Glomerular visceral epithelial cell (primary cell): ENCODE measurements around the gene EIF2A.
"Not testable (repeated sequence)": the region's sequence is repeated elsewhere in the genome, so short reads cannot be mapped to it uniquely, and the experiment has no call there.

Source experiments
- DNase-seq: peaks from one replicate; pipeline ENCODE4 v3.0.0-alpha.2; 2016; ENCODE audit errors: extremely low spot score

Gene EIF2A

DNA sequence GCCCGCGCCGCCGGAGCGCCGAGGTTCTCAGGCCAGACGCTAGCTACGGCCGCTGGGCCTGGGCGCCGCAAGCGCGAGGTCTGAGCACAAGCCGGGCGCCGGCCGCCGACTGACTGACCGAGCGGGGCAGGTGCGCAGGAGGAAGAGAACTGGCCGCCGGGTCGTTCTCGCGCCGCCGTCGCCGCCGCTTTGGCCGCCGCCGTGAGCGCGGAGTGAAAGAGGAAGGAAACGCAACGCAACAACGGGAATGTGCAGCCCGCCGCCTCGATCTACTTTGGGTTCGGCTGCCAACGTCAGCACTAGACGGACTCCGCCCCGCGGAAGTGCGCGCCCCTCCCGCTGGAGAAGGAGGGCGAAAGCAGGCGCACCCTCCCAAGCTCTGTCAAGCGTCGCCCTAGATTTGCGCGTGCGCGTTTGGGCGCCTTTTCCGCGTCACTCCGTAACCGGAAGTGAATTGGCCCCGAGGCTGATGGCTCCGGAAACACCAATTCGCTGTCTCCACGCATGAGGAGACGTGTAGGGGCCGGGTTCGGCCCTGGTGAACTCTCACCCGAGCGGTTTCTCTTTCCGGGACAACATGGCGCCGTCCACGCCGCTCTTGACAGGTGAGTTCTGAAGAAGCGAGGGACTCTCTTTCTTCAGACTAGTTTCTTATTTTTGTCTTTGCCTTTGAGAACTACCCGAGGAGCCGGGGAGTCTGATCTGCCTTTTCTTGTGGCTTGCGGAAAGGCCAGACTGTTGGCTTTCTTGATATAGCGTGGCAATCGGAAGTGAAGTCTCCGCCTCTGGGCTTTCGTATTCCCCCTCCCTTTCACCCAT, at the start of gene EIF2A, which contains the start of gene SERP1:
TSS of gene EIF2A (plus strand) at position 562 of the 819 bp plus-strand sequence. CDS start at position 578, 16 bp downstream.
TSS of gene SERP1 (minus strand) at position 271 of the 819 bp plus-strand sequence. CDS start 361 bp downstream, outside the sequence.
- peak; percentile 99 for DNase-seq

DNA sequence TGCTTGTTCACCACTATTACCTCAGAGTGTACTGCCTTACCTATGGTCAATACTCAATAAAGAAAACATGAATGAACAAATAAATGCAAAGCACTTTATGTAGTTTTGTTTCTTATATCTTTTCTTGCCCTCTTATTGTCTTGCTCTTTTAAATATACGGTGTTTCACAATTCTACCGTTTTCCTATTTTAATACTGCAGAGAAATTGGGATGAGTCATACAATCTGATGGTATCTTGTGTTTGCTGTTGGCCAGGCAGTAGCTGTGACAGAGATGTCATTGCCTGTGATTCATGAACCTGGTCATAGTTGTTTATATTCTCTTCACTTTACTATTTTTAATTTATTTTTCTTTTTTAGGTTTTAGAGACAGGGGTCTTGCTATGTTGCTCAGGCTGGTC, 48.6 kb upstream of the EIF2A start:
- no peak for DNase-seq

DNA sequence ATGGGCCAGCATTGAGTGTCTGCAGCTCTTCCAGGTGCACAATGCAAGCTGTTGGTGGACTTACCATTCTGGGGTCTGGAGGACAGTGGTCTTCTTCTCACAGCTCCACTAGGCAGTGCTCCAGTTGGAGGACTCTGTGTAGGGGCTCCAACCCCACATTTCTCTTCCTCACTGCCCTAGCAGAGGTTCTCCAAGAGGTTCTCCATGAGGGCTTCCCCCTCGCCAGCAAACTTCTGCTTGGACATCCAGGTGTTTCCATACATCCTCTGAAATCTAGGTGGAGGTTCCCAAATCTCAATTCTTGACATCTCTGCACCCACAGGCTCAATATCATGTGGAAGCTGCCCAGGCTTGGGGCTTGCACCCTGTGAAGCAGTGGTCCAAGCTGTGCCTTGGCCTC, 45.6 kb upstream of the EIF2A start:
- DNase-seq, result not testable (repeated sequence)

DNA sequence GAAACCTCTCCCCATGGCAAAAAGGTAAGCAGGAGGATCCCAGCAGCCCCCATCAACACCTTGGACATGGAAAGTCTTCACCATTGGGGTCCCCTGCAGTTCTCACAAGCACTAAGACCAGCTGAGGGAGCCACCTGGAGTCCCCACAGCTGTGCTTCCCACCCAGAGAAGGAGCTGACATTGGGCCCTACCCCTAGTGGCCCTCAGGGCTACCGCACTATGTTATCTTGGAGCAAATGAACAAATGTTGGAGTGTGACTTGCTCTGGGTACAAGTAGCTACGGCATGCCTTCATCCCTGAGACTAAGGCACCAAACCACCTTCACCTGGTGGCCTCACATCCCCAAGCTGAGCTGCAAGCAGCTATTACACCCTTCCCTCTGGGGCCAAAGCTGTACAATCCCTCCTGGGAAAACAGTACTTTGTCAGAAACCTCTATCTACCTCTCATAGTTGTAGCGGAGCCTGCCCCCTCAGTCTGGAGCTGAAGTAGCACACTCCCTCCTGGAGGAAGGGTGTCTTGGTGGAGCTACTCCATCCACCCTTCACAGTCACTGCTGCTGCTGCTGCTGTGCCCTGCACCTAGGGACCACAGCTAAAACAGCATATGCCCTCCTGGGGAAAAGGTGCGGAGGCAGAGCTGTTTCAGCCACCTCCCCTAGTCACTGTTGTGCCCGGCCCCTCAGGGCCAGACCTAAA, 43.0 kb upstream of the EIF2A start:
- no peak for DNase-seq

DNA sequence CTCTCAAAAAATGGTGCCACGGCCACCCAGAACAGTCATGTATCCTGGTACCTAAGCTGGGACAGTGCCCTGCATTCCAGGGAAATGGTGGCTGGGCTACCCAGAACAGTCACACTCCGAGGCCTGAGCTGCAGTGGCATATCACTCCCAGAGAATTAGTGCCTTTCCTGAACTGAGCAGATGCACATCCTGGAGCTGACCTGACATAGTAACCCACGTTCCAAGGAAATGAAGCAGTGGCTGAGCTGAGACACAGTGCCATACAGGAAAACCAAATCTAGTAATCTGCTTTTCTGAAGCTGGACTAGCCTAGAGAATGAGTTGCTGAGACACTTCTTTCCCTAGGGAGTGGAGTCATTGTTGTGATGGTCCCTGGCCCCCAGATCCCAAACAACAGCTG, 42.1 kb upstream of the EIF2A start:
- no peak for DNase-seq

DNA sequence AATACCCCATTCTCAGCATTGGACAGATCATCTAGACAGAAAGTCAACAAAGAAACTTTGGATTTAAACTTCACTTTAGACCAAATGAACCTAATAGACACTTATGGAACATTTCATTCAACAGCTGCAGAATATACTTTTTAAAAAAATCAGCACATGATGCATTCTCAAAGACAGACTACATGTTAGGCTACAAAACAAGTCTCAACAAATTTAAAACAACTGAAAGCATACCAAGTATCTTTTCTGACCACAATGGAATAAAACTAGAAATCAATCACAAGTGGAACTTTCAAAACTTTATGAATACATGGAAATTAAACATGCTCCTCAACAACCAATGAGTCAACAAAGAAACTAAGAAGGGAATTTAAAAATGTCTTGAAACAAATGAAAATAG, 38.2 kb upstream of the EIF2A start:
- no peak for DNase-seq

DNA sequence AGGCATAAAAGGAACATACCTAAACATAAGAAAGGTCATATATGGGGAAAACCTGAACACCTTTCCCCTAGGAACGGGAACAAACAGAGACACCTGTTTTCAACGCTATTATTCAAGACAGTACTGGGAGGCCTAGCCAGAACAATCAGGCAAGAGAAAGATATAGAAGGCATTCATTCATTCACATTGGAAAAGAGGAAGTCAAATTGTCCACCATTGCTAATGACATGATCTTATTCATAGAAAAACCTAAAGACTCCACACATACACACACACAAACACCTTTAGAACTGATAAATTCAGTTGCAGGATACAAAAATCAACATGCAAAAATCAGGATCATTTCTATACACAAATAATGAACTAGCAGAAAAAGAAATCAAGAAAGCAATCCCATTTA, 36.8 kb upstream of the EIF2A start:
- DNase-seq, result no peak

DNA sequence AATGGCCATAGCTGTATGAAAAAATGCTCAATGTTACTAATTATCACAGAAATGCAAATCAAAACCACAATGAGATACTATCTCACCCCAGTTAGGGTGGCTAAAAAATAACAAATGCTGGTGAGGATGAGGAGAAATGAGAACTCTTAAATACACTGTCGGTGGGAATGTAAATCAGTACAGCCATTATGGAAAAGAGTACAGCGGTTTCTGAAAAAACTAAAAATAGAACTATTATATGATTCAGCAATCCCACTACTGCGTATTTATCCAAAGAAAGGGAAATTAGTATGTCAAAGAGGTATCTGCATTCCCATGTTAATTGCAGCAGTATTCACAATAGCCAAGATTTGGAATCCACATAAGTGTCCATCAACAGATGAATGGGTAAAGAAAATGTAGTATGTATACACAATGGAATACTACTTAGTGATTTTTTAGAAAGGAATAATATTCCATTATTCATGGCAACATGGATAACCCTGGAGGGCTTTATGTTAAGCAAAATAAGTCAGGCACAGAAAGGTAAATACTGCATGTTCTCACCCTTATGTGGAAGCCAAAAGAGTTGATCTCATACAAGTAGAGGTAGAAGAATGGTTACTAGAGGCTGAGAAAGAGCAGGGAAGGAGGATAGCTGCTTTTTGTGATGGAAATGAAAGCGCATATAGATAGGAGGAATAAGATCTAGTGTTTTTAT, 35.3 kb upstream of the EIF2A start:
- no peak for DNase-seq

DNA sequence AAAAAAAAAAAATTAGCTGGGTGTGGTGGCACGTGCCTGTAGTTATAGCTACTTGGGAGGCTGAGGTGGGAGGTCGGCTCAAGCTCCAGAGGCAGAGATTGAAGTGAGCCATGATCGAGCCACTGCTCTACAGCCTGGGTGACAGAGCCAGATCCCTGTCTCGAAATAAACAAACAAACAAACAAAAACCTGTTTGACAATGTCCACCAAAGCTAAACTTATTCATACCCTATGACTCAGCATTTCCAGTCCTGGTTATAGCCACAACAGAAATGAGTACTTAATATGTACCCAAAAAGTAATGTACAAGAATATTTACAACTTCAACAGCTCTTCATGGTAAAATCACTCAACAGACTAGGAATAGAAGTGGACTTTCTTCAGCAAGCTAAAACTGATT, 31.4 kb upstream of the EIF2A start:
- no peak for DNase-seq

DNA sequence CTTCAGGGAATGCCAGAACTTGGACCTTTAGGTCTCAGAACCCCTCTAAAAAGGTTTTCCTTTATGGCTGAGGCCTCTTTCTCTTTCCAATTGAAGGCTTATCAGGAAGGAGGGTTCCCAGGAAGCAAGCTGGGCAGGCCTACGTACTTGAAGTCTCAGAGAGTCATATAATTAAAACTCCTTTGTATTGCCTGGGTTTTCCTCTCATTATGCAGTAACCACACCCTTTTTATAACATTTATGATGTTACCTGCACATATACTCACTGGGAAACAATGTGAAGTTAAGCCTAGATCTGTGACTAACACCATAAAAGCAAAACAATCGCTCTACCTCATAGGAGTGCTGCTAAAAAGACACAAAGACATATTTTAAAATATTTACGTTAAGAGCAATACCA, 27.6 kb upstream of the EIF2A start:
- DNase-seq, result no peak

DNA sequence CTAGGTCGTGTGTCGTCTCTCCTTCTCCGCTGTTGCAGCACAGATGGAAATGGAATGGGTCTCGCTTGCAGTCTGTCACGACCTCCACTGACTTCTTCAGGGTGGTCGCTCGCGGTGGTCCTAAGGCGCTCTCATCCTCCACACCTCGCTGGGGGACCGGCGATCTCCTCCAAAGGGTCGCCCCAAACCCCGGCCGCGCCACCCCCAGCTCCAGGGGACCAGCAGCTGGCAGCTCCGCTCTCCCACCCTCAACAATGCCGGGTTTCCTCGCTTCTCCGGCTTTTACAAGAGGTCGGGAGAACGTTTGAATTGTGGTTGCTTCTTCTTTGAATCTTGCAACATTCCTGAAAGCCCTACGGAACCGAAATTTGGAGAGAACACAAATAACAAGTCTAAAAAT, 26.2 kb upstream of the EIF2A start:
- DNase-seq, result no peak

DNA sequence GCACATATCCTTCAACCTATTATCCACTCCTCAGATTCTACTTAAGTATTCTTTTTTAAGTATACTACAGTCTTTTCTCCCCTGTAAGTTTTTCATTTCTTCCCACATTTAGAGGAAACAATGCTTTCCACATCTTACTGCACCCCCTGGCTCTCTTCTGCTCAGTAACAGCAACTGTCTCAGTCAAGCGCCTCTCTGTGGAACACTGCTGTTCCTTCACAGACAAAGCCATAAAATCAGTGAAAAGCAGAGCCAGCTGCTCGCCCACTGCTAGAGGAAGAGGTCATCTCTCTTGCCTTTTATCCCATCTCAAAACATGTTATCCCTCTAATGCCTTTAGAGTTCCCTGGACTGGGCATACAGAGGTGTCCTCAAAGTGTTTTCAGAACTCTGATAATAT, 25.1 kb upstream of the EIF2A start:
- no peak for DNase-seq

DNA sequence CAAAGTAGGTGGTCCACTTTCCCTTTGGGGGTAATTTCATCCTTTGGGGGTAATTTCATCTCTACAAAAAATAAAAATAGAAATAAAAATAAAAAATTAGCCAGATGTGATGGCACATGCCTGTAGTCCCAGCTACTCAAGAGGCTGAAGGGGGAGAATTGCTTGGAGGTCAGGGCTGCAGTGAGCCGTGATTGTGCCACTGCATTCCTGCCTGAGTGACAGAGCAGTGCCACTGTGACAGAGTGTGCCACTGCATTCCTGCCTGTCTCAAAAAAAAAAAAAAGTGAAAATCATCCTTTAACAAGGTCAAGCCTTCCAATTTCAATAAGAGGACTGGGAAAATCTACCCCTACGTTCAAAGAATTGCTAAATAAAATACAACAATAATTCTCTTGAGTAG, 23.0 kb upstream of the EIF2A start:
- DNase-seq, result no peak

DNA sequence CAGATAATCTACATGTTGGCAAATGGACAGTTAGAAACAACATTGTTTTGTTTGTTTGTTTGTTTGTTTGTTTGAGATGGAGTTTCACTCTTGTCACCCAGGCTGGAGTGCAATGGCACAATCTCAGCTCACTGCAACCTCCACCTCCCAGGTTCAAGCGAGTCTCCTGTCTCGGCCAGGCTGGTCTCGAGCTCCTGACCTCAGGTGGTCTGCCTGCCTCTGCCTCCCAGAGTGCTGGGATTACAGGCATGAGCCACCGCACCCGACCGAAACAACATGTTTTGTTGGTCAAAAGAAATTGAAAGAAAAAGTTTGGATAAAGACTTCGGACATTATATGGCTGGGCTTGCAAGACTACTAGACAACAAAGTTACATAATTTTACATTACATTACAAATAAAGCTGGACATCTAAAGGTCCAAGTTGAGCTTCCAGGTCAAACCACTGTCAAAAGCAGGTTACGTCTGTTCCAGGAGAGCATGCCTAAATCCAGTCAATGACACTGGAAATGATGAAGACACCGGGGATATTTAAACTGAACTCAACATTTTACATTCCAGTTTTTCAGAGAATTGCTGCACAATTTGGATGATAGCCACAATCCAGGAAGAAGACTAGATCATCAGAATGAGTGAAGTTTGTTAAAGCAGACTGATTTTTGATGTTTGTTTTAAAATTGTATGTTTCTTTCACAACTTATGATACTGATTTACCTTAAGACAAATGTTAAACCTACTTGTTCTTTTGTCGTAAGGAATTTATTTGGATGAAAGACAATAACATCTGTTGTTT, 18.9 kb upstream of the EIF2A start:
- no peak for DNase-seq

DNA sequence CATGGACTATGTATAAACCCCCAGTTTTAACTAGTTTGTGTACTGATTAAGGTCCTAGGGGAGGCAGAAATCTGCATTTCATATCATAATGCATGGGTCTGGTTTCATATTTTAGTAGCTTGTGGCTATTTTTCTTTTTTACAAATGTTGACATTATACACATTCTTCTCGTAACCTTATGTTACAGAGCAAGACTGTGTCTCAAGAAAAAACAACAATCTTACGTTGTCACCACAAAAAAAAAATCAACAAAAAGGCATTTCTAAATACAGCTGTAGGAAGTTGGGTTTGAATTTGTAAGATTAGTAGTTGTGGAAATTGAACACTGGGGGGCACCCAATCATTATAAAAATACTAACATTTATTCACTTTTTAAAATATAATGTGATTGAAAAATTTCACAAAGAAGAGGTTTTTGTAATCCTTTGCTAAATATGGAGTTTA, 18.2 kb upstream of the EIF2A start:
- peak; percentile 15 for DNase-seq

DNA sequence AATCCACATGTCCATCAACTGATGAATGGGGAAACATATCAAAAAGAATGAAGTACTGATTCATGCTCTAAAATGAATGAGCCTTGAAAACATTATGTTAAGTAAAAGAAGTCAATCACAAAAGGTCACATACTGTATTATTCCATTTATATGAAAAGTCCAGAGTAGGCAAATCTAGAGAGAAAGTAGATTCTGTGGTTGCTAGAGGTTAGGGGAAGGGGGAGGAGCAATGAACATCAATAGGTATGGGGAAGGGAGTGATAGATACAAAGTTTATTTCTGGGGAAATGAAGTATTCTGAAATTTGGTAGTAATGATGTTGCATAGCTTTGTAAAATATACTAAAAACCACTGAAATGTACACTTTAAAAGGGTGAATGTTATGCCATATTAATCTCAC, 14.8 kb upstream of the EIF2A start:
- no peak for DNase-seq

DNA sequence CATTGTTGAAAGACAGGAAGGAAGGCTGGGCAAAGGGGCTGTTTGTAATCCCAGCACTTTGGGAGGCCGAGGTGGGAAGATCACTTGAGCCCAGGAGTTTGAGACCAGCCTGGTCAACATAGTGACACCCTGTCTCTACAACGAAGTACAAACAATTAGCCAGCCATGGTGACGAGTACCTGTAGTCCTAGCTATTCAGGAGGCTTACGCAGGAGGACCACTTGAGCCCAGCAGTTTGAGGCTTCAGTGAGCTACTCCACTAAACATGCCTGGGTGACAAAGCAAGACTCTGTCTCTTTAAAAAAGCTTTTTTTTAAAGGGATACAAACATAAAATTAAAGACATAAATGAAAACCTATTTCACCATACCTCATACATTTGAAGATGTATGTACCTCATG, 11.4 kb upstream of the EIF2A start:
- DNase-seq, result no peak

DNA sequence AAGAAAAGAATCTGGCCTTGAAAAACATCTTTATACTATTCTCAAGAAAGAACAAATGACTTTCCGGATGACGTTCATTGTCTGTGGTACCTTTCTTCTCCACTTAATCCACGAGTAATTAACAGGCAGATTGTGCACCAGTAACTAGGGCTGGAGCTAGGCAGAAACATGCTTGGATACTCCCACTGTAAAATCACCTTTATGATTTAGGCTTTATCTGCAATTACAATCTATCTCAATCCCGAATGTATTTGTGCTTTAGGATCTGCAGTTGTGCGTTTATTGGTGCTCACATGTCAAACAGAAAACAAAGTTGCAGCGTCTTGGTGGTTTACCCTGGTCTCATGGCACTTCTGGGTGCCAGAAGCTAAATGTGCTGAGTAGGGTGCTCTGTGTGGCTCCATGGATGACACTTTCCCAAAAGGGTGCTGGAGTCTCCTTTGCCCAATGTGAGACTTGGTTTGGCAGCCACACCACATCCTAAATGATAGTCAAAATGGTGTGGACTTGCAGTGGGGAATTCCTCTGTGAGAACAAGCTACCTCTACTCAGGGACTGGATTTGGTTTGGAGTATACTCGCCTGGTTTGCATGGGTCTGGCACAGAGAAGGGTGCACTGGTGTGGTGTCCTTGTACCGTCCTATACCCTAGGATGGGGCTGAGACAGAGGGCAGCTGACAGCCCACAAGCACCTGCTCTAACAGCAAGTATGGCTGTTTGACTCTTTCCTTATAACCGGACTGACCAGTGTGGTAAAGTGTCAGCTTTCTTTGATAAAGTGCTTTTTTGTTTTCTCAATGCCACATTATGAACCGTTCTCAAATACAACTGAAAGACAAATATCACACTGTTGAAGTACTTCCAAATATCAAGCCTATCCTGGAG, 8.0 kb upstream of the EIF2A start:
- no peak for DNase-seq

DNA sequence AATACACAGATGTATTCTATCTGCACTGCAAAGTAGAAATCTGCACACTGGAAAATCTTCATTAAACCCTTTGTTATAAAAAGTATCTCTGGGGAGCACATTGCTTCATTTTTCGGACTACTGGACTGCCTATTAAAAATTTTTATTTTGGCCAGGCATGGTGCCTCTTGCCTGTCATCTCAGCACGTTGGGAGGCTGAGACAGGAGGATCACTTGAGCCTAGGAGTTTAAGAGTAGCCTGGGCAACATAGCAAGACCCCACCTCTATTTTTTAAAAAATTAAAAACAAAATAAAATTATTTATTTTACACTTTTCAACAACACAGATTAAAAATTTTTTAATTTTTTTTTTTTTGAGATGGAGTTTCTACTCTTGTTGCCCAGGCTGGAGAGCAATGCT, 6.3 kb upstream of the EIF2A start:
- no peak for DNase-seq

DNA sequence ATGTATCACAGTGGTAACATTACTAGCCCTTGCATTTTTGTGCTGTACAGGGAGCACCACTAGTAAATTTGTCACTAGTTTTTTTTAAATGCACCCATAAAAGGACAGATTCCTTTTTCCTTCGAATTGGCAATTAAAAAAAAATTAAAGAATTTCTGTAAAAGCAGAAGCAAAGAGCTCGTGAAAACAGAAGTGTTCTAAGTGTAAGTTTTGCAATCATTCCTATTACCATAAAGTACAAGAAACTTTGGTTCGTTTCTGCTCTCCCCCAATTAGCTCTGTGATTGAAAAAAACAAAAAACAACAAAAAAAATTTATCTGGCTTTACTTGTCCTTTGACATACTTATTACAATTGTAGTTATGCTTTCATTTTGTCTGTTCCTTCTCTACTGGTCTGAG, 5.6 kb upstream of the EIF2A start:
- no peak for DNase-seq

DNA sequence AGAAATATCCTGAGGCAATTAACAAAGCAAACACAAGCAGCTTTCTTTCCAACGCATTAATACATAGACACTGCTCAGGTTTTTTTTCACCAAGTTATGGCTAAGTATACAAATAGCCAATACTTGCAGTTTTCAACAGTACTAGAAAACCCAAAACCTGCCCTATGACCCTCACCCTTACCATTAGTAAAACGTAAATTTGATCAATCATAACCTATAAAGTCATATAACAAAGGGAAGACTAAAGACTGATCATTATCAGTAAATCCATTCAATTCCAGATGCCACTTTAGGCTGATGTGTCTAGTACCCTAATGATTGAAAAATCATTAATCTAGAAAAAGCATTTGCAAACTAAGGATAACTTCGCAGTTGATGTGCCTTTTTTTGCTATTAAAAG, 3.5 kb upstream of the EIF2A start:
- DNase-seq, result no peak
